GM11168 (cell line): ENCODE measurements around the gene TLE1.
"Not testable (repeated sequence)": the region's sequence is repeated elsewhere in the genome, so short reads cannot be mapped to it uniquely, and the experiment has no call there.

ENCODE experiments used
- in situ Hi-C: fragments of 300-500 bp; cut with MboI; formaldehyde crosslinking; loops from one replicate; pipeline ENCODE4 v1.12.0; 2022; ENCODE audit warnings: low sequenced_read_pairs; ENCODE audit not compliant: unreplicated experiment

Gene TLE1

DNA sequence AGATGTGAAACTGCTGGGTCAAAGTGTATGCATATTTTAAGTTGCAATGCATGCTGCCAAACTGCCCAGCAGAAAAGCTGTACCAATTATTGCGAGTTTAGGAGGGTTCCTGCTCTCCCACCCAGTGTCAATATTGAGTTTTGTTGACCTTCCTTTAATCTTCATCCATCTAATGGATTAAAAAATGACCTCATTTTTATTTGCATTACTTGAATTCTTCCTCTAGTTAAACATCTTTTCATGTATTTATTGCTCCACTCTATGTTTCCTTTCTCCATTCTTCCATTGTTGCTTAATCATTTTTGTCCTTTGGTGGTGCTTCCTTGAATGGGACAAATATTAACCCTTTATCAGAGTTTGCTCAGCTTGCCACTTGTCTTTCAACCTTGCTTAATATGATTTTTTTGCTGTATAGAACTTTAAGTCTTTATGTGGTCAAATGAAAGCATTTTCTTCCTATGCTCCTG lies 32.4 kb downstream of the TLE1 start:
- in situ Hi-C loops: no loop called here

DNA sequence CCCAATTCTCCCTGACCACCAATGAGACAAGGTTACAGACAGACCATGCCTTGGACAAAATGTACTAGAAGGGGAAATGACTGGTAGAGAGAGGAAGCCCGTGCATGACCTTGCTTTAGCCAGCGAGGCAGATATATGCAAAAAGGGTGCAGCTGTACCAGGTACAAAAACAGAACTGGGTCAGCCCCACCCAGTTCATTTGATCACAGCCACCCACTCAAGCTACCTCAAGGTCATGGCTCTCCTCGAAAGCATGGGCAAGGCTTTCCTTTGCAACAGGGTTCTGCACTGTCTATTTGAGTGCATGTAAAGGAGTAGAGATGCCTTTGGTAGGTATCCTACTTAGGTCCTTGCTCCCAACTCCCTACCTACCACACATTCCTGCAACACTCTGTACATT lies 33.3 kb downstream of the TLE1 start:
- in situ Hi-C loops: no loop called here

DNA sequence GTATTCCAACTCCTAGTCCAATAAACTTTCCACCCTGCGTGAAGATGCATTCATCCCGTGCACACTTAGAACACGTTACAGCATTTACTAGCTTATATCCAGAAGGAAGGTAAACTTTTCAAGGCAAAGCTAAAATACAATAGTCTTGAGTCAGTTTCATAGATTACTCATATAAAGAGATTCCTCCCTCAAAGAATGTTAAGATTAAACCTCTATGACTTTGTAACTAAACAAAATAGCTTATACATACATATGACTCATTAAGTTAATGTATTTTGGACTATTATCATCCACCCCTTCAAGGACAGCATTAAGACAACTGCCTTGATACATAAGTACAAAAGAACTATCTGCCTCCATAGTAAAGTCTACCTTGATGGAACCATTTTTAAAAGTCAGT lies 36.1 kb downstream of the TLE1 start:
- in situ Hi-C loops: no loop called here

DNA sequence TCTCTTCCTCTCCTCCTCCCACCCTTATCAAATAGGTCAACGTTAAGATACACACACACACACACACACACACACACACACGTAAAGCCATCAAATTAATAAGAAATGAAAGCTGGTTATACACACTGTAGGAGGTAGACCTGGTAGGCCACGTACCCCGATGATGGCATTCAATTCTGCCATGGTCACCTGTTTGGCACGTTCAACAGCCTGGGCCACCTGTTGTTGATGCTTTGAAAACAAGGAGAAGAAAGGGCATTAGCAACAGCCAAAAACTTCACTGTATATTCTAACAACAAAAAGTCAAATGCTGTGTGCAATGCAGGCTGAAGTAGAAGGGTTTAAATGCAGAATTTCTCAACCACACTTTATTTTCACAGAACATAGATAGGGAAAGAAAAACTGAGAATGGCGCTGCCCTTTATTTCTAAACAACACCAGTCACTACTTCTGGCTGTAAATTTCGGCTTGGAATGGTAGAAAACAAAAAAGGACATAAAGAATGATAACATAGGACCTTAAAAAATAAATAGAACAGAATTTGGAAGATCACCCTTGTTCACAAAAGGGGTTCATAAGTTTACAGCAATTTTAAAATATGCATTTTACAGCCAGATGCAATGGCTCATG lies 37.2 kb downstream of the TLE1 start:
- in situ Hi-C loops: no loop called here

DNA sequence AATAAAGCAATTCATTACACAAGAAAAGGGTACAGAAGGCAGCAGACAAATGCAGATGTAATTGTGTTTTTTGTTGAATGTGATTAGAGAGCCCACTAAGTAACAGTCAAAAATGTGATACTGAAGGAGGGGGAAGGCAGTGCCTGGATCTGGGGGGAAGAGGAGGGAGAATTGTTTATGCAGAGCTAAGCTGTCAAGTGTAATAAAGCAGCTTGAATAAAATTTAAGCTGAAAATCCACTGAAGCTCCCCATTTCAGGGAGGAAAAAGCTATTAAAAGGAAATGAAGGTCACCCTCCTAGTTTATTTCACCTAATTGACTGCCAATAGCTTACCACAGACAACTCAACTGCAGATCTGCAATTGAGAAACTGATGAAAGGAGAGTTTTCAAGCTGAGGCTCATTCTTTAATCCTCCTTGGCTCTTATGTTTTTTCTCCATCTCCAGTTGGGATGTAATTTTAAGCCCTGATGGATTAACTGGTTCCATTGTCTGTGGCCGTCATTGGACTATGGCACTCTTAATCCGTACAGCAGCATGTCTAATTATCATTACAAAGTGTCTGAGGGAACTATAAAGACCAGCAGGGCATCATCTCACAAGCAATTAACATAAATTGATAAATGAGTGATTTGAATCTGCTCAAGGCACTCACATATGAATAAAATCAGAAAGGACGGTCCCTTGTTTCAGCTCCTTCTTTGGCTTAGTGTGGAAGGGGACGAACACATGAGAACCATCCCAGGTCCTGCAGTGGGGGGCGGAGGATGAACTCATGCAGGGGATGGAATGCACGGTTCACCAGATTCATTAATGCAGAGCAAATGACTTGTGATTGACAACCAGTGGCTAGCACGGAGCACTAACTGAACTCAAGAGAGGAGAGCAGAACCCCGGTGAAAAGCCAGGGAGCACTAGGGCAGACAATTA lies 38.5 kb downstream of the TLE1 start:
- in situ Hi-C loops: no loop called here

DNA sequence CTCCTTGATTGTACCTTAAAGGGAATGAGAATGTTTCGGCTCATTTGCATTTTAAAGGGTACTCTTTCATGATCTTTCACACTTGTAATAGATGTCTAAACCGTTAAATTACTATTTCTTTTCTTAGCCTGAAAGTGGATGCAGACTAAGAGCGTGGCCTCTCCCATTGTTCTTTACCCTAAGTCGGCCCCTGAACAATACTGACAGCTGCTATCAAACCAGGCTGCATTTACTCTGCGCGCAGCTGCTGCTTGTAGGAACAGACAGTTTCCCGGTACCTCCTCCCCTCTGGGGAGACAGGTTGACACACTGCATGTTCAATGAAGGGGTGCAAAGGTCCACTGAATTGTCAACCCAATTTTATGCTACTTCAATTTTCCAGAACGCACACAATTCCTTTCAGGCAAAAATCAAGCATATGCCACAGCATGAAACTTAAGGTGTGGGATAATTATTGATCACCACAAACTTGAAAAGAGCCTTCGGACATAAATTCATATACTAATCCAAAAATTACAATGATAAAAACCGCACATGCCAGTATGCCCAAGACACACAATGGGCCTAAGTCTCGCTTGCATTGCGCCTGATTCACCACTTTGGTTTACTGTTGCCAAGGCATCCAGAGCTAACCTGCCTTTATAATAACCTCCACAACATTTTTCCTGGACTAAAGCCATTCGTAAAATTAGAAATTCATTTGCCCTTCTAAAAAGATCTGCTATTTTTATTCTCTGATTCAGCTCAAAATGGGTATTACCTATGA lies 39.7 kb downstream of the TLE1 start:
- in situ Hi-C loops: no loop called here

DNA sequence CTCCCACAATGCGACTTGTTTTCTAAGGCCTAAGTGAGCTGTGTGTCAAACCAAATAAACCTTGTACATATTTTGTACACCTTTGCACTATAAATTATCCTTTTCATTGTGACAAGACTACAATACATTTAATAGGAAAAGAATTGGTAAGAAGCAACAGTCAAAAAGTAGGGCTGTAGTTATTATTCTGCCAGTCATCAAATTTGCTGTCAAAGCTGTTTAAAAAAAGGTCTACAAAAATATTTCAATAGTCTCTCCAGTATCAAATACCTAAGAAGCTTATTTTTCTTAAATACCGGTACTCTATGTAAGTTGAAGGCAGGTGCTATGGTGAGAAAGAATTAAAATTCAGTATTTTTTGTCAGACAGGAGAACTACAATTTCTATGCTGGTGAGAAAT lies 40.5 kb downstream of the TLE1 start:
- in situ Hi-C loops: no loop called here

DNA sequence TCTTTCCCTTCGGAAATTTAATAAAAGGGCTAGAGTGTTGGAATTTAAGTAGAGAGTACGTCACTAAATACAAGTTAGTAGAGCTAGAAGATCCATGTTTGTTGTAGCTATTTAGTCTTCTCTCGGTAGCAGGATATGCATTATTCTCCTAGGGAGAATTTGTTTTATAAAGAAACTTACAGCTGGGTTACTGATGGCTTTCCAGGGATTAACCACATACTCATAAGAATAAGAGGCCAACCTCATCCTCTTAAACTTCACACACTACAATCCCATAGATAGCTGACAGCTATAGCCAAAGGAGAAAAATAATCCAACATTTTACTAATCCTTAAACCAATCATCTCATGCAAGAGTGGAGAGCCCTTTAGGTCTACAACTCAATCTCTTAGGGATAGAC lies 43.0 kb downstream of the TLE1 start:
- in situ Hi-C loops: no loop called here

DNA sequence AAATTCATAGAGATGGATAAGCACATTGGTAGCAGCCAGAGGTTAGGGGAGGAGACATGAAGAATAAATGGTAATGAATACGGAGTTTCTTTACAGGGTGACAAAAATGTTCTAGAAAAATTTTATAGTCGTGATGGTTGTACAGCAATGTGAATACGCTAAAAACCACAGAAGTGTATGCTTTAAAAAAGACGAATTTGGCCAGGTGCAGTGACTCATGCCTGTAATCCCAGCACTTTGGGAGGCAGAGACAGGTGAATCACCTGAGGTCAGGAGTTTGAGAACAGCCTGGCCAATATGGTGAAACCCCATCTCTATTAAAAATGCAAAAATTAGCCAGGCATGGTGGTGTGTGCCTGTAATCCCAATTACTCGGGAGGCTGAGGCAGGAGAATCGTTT lies 44.8 kb downstream of the TLE1 start:
- in situ Hi-C loops: not testable (repeated sequence)

DNA sequence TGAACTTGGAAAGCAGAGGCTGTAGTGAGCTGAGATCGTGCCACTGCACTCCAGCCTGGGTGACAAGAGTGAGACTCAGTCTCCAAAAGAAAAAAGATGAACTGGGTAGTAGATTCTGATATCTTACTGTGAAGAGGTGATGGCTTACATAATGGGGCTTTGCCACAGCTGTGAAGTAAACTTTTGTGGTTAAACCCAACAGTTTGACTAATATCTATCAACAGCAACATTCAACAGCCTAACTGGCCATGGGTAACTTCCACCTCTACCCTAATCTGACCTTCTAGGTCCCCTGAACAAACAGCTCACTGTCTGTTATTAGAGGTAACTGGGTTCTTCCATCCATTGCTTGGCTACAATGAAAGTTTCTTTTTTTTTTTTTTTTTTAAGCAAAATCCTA lies 52.1 kb downstream of the TLE1 start:
- in situ Hi-C loops: no loop called here

DNA sequence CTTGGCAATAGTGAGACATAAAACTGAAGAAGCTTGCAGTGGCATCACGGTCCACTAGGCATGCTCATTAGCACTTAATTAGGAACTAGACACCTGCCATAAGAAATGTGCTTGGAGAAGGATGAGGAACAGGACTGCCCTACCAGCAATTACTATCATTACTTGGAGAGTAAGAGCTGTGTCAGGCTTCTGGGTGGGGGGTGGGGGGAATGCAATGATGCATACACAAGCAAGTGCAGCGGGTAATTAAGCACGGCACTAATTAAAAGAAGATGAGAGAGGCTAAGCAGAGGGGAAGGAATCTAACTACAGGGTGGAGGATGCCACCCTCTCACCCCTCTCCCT lies 53.1 kb downstream of the TLE1 start:
- in situ Hi-C loops: no loop called here

DNA sequence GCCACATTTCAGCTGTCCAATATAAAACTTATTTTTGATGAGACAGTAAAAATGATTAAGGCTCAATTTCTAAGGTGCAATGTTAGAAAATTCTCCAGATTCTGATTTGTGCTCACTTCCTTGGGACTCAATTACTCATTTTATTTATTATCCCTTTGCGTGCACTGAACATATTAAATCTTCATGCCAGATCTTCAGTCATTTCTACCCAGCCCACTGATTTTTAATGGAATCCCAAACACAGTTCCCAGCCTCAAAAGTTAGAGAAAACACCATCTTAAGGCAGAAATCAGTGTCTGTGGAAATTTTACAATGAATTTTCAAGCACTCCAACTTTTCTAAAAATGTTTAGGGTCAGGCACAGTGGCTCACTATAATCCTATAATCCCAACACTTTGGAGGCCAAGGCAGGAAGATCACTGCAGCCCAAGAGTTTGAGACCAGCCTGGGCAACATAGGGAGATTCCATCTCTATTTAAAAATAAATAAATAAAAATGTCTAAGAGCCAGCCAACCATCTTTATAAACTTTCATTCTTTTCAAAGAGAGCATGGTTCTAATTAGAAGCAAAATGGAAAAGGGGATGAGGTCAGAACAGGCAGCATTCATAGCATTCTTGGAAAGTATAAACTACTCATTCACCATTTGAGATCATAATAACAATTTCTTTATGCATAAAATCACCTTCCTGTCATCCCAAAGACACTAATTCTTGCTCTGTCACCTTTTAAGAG lies 53.7 kb downstream of the TLE1 start:
- in situ Hi-C loops: no loop called here

DNA sequence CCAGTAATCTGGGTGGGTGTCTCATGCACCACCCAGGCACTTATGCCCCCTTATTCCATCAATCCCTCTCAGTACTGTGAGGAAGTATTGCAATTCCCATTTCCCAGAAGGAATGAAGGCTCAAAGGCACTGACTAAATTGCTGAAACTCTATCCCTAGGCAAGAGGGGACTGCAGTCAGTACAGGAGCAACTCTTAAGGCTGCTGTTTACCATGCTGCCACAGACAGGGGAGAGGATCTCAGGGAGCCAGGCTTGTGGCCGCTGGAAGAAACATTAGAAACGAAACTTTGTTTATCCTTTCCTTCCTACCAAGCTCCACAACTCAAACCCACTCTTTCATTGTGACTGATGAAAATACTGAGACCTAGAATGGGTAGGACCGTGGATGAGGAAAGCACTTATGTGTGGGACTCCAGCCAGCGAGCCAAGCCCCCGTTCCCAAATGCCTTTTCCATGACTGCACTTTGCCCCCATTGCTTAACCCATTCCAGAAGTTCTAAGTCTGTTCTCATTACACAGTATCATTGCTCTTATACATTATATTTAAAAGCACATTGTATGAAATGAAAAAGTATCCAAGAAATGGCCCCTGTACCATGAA lies 54.3 kb downstream of the TLE1 start:
- in situ Hi-C loops: no loop called here

DNA sequence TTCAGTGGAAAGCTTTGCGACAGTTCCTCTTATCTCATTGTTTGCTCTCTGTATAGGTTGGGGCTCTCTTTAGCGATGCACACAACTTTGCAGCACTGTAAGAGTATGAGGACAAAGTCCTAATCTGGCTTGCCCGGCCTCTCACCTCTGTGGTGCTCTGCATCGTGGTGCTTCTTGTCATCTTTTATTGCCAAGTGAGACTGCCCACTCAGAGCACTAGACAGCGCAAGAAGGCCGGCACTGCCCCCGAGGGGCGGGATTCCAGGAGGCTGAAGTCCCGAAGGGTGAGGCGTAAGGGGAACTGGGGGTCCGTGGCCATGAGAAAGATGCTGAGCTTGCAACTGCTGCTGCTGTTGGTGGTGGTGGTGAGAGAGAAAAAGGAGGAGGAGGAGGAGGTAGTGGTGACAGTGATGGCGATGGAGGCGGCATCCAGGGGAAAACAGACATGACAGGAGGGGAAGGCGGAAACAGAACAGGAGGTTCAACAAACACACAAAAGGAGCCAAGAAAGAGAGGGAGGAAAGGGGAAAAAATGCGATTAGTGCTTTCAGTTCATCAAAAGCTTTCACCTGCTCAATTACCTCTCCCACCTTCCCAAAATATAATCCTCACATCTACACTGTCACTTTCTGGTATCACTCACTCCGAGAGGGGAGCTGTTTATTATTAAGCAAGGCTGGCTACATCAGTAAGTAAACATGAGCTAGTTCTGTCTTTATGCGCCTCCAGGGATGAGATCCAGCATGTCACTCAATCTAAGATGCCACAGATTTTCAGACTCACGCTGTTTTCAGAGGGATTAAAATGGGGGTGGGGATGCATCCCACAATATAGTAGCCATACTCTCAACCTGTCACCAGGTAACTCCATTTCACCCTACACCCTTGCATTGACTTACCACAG lies 55.1 kb downstream of the TLE1 start:
- in situ Hi-C loops: no loop called here

DNA sequence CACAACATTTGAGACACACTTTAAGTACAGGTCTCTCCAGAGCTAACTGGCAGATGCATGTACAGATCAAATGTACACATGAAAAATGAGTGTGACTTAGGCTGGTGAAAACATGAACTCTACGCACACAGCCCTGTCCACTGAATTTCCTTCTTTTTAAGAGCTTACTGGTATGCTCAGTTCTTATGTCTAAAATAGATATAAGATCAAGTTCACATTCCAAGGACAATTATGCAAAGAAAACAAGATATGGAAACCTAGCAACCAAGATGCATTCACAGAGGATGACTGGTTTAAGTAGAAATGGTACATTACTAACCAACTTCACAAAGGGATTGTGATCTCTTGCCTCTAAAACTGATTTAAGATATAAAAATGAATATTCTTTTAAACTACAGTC lies 56.7 kb downstream of the TLE1 start:
- in situ Hi-C loops: no loop called here

DNA sequence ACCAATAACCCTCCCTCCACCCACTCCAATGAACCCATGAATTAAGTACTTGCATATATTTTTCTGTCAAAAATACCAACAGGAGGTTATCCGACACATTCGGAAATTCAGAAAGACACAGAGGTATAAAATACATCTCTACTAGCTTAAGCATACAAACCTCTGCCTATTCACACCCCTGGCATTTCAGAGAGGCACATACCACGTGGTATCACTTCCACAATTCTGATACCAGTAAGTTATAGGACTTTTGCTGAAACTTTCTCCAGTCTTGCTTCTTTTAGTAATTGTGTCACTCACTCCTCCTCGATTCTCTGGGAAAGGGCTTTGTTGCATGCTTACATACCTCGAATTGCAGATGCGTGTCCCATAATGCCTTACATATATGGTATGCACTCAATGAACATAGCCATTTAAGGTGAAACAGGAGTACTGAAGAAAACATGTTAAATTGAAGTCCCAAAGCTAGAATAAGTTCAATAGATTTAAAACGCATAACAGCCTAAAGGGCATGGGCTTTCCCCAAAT lies 58.1 kb downstream of the TLE1 start:
- in situ Hi-C loops: no loop called here

DNA sequence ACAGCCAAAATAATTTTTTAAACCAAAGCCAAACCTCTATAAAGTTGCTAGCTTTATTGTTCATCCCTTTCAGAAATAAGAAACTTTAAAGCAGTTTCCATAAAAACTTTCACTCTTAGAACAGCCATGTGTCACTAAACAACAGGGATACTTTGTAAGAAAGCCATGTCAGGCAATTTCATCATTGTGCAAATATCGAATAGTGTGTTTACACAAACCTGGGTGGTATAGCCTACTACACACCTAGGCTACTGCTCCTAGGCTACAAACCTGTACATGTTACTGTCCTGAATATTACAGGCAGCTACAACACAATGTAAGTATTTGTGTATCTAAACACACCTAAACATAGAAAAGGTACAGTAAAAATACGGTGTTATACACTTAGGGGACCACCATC lies 59.9 kb downstream of the TLE1 start:
- in situ Hi-C loops: no loop called here

DNA sequence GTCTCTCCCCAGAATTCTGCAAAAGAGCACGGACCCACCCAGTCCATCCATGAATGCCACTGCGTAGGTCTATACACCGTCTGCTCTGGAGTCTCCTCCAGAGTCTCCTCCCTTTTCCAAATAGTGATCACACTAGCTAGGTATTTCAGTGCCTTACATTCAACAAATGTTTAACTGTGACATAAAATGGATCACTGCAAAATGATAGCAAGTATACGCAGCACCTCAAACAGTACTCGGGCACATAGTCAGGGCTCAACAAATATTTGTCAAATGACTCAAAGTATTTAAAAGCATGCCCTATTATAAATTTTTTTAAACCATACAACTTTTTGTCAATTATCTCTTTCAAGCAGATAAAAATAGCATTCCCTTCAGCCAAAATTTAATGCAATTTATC lies 60.5 kb downstream of the TLE1 start:
- in situ Hi-C loops: no loop called here

DNA sequence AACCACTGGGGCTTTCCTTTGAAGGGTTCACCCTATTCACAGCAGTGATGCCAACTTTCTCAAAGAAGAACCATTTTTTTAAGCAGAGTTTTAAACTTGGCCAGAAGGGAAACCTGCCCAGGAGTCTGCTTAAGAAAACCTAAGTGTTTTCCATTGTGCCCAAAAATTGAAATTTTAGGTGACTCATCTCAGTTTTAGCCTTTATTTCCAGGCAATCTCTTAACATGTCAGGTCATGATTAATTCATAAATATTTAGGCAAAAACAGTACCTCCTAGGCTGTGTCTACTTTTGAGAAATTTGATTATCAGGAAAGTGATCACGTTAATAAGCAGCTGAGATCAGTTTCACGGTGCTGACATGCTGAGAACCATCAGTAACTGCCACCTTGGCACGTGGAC lies 61.9 kb downstream of the TLE1 start:
- in situ Hi-C loops: no loop called here
